NT2/D1 (cell line): Measurements from ENCODE around the gene NFKBIE.
A peak's percentile ranks its signal among the peaks of the same experiment; 100 is the strongest.

ENCODE experiments used
- DNase-seq: peaks from one replicate; pipeline ENCODE4 v3.0.0-alpha.2; 2011; ENCODE audit warnings: low read depth, low spot score
- H3K27me3 ChIP-seq: 2 replicates; pipeline ENCODE4 v1.6.0; 2011; ENCODE audit warnings: mild to moderate bottlenecking; ENCODE audit not compliant: insufficient read length, insufficient read depth
- H3K36me3 ChIP-seq: 2 replicates; pipeline ENCODE4 v1.6.1; 2011; ENCODE audit warnings: mild to moderate bottlenecking, low read length, mixed read lengths; ENCODE audit not compliant: insufficient read depth, insufficient read length
- H3K4me1 ChIP-seq: 2 replicates; pipeline ENCODE4 v1.5.1; 2011; ENCODE audit not compliant: insufficient read depth, insufficient read length
- H3K4me3 ChIP-seq: 2 replicates; pipeline ENCODE4 v1.5.1; 2011; ENCODE audit warnings: low read depth; ENCODE audit not compliant: insufficient read length
- H3K9ac ChIP-seq: 2 replicates; pipeline ENCODE4 v1.6.0; 2011; ENCODE audit warnings: low read depth; ENCODE audit not compliant: insufficient read length
- H3K9me3 ChIP-seq: 2 replicates; pipeline ENCODE4 v1.5.1; 2011; ENCODE audit warnings: mild to moderate bottlenecking, low read length; ENCODE audit not compliant: insufficient read depth
- SUZ12 ChIP-seq: IDR thresholded peaks from 2 replicates; pipeline ENCODE4 v1.6.1; 2011; ENCODE audit not compliant: insufficient read length, insufficient read depth; ENCODE audit errors: extremely low read depth
- YY1 ChIP-seq: IDR thresholded peaks from 2 replicates; pipeline ENCODE4 v1.6.1; 2011; ENCODE audit not compliant: insufficient read length, insufficient read depth
- ZNF274 ChIP-seq: IDR thresholded peaks from 2 replicates; pipeline ENCODE4 v1.6.1; 2011; ENCODE audit warnings: mild to moderate bottlenecking, low read depth, low read length

Gene NFKBIE

DNA sequence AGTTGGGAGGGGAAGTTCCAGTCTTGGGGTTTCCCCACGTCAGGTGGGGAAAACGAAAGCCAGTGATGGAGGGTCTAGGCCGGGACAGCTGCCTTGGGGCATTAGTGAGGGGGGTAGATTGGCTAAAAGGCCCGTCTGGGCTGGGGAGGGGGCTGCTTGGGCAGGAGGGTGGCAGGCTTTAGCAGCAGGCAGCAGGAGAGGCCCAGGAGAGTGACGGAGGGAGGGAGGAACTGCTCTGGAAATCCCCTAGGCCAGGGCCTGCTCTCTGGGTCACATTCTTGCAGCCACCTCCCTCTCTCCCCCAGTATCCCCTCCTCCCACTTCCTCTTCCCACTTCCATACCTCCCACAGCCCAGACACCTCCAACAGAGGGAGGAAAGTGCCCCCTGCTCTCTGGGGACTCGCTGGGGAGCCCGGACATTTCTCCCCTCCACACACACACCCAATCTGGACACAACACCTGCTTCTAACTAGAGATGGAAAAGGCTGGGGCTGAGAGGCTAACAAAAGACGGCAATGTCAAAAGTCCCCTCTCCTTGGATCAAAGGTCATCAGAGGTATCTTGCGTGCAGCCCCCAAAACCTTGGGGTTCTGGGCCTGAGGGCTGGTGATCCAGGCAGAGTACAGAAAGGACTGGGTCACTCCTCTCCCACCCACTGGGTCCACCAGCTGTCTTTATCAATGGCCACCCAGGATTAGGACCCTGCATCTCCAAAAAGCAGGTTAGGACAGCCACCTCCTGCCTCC, 1.8 kb downstream of the NFKBIE start:
- Histone ChIP-seq H3K36me3 (peaks cover 41% of the 10 kb centered on the region), H3K4me3 (no peak overlapping the region), H3K4me1 (peaks cover 22% of the 10 kb centered on the region), H3K9me3 (no peaks in the 10 kb centered on the region), H3K27me3 (peaks cover 11% of the 10 kb centered on the region), H3K9ac (peak overlapping the region; percentile 50)
- TF ChIP-seq SUZ12, result no peak
- TF ChIP-seq ZNF274, result no peak
- no peak for TF ChIP-seq YY1
- DNase-seq, result no peak

- Histone ChIP-seq H3K4me1 (peaks cover 22% of the 10 kb centered on the region), H3K9ac (peak overlapping the region; percentile 21), H3K36me3 (peaks cover 48% of the 10 kb centered on the region), H3K9me3 (no peaks in the 10 kb centered on the region), H3K27me3 (peaks cover 5% of the 10 kb centered on the region), H3K4me3 (no peak overlapping the region)
- no peak for DNase-seq
- TF ChIP-seq SUZ12, result no peak
- TF ChIP-seq YY1, result no peak
- TF ChIP-seq ZNF274, result no peak
Measured at GRCh38 chr6:44262467-44263353, 2.6 kb downstream of the NFKBIE start.

DNA sequence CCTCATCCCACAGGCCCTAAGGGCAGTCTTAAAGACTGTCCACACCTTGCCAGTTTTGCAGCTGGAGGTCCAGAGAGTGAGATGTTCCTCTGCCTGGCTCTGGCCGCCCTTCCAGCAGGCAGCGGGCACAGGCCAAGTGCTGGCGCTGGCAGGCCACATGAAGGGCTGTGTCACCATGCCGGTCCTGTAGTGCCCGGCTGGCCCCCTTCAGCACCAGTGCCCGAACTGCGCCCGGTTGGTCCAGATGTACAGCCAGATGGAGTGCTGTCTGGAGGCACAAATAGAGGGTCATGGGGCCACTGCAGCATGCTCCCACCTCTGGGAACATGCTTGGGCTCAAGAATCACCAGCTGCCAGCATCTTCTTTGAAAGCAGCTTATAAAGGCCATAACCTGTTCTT, 3.8 kb downstream of the NFKBIE start:
- H3K27me3 ChIP-seq, result peaks cover 2% of the 10 kb centered on the region
- no peaks in the 10 kb centered on the region for H3K9me3 ChIP-seq
- H3K9ac ChIP-seq, result no peak overlapping the region
- TF ChIP-seq YY1 (no peak), SUZ12 (no peak), ZNF274 (no peak)
- peaks cover 48% of the 10 kb centered on the region for H3K36me3 ChIP-seq
- peaks cover 23% of the 10 kb centered on the region for H3K4me1 ChIP-seq
- no peak overlapping the region for H3K4me3 ChIP-seq
- DNase-seq, result no peak

- Histone ChIP-seq H3K27me3 (no peaks in the 10 kb centered on the region), H3K4me3 (no peak overlapping the region)
Measured at GRCh38 chr6:44260451-44261297, 4.7 kb downstream of the NFKBIE start.

GRCh38 chr6:44260011-44260410, 5.3 kb downstream of the NFKBIE start:
- no peaks in the 10 kb centered on the region for H3K9me3 ChIP-seq
- no peak for DNase-seq
- no peak overlapping the region for H3K9ac ChIP-seq
- H3K27me3 ChIP-seq, result no peaks in the 10 kb centered on the region
- peaks cover 23% of the 10 kb centered on the region for H3K4me1 ChIP-seq
- H3K4me3 ChIP-seq, result no peak overlapping the region
- no peak for TF ChIP-seq ZNF274
- no peak for TF ChIP-seq SUZ12
- no peak for TF ChIP-seq YY1
- peaks cover 62% of the 10 kb centered on the region for H3K36me3 ChIP-seq

More at GRCh38 chr6:44260451-44261297, 4.7 kb downstream of the NFKBIE start:
- Histone ChIP-seq H3K4me1 (peaks cover 23% of the 10 kb centered on the region), H3K9me3 (no peaks in the 10 kb centered on the region), H3K36me3 (peaks cover 55% of the 10 kb centered on the region), H3K9ac (no peak overlapping the region)
- TF ChIP-seq ZNF274 (no peak), YY1 (no peak), SUZ12 (no peak)
- no peak for DNase-seq

GRCh38 chr6:44258921-44259320, 6.4 kb downstream of the NFKBIE start:
- TF ChIP-seq YY1 (no peak), SUZ12 (no peak), ZNF274 (no peak)
- no peak overlapping the region for H3K4me3 ChIP-seq
- DNase-seq, result no peak
- H3K9ac ChIP-seq, result no peak overlapping the region
- H3K9me3 ChIP-seq, result no peaks in the 10 kb centered on the region
- H3K36me3 ChIP-seq, result peaks cover 73% of the 10 kb centered on the region
- no peaks in the 10 kb centered on the region for H3K27me3 ChIP-seq
- H3K4me1 ChIP-seq, result peaks cover 18% of the 10 kb centered on the region

DNA sequence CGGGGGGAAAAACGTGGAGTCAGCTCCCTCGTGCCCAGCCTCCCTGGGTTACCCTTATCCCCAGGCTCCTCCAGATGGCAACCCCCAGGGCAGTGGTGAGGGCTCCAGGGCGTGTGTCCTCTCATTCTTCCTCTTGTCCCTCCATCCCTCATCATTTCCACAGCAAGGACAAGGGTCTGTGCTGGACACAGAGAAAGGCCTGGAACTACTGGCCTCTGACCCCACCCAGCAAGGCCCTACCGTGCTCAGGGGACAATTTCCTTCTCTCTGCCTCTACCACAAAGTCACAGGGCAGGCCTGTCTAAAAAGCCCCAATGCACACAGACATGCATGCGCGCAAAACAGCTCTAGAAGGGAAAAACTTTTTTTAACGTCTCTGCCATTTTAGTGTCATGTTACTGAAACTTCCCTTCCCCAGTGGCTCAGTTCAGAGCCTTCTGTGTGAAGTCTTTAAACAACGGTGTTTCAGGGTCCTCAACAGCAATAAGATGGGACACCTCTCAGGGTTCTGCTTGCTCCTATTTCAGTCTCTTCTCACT, 7.0 kb downstream of the NFKBIE start:
- TF ChIP-seq YY1 (no peak), ZNF274 (no peak), SUZ12 (no peak)
- Histone ChIP-seq H3K9ac (no peak overlapping the region), H3K4me1 (peaks cover 14% of the 10 kb centered on the region), H3K4me3 (no peak overlapping the region), H3K36me3 (peaks cover 78% of the 10 kb centered on the region), H3K9me3 (no peaks in the 10 kb centered on the region), H3K27me3 (no peaks in the 10 kb centered on the region)
- DNase-seq, result no peak
